CD4-positive, alpha-beta T cell treated with Interleukin-15 for 1 hour (primary cell): ENCODE results near the gene APOO.

Experiments used
- DNase-seq: peaks from one replicate; pipeline ENCODE4 v3.0.0-alpha.2; 2020

APOO gene

GRCh38 chrX:23857363-23857762 is 50.4 kb downstream of the APOO start:
- DNase-seq = no peak

- DNase-seq = no peak
Measured at GRCh38 chrX:23855569-23855968, 52.2 kb downstream of the APOO start.

DNA sequence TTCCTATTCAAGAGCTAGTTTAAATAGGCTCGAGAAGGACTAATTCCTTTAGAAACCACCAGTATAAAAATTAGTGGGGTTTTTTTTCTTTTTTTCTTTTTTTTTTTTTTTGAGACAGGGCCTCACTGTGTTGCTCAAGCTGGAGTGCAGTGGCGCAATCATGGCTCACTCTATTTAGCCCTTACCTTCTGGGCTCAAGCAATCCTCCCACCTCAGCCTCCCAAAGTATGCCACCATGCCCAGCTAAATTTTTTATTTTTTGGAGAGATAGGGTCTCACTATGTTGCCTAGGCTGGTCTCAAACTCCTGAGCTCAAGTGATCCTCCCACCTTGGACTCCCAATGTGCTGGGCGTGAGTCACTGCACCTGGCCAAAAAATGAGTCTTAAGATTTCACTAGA is 52.8 kb downstream of the APOO start:
- no peak for DNase-seq

DNA sequence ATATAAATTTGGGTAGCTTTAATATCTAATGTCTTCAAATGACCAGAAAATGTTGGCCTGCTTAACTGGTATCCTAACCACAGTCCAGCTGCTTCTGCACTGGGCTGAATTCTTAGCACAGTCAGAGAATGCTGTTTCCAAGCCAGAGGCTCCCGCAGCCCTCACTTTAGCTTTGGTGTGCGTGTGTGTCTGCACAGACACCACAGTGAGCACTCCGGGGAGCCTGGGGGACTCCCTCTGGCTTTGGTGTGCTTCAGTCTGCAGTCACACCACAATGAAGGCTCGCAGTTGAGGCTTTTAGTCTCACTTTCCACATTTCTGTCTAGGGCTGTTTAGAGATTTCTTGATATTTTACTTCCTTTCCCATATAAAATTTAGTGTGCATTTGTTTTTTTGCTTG is 53.6 kb downstream of the APOO start:
- no peak for DNase-seq

GRCh38 chrX:23851544-23851943 is 56.2 kb downstream of the APOO start:
- DNase-seq = no peak

- DNase-seq = no peak
Measured at GRCh38 chrX:23849241-23849640, 58.5 kb downstream of the APOO start.

DNA sequence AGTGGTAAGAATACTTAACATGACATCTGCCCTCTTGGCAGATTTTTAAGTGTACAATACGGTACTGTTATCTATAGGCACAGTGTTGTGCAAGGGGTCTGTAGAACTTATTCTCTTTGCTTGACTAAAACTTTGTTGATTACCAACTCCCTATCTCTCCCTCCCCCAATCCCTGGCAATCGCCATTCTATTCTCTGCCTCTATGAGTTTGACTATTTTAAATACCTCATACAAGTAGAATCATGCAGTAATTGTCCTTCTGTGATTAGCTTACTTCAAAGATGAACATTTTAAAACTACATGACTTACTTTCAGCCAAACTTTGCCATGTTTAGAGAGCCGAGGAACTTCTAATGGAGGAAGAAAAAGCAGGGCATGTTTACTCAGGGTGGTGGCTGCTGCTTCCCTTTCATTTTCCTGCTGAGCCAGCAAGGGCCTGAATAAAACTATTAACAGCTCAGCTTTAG is 62.4 kb downstream of the APOO start:
- DNase-seq = no peak

DNA sequence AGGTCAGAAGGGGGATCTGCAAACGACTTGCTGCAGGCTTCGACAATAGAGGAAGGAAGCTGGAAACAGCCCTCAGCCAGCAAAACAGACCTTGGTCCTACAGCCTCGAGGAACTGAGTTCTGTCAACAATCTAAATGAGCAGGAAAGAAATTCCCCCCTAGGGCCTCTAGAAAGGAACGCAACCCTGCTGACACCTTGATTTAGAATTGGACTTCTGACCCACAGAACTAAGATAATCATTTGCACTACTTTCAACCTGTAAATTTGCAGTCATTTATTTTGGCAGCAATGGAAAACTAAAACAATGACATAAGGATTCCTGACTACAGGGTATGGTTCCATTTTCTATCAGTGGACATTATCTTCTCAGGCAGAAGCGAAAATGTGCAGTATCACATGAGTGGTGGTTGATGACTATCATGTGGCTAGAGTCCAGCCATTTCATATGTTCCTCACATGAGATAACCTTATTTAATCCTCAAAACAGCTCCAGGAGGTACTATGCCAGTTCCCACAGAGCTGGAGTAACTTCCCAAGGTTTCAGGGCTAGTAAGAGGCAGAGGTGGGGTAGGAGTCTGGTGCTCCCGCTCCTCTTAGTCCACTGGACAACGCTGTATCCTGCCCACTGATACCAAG is 63.1 kb downstream of the APOO start:
- no peak for DNase-seq

DNA sequence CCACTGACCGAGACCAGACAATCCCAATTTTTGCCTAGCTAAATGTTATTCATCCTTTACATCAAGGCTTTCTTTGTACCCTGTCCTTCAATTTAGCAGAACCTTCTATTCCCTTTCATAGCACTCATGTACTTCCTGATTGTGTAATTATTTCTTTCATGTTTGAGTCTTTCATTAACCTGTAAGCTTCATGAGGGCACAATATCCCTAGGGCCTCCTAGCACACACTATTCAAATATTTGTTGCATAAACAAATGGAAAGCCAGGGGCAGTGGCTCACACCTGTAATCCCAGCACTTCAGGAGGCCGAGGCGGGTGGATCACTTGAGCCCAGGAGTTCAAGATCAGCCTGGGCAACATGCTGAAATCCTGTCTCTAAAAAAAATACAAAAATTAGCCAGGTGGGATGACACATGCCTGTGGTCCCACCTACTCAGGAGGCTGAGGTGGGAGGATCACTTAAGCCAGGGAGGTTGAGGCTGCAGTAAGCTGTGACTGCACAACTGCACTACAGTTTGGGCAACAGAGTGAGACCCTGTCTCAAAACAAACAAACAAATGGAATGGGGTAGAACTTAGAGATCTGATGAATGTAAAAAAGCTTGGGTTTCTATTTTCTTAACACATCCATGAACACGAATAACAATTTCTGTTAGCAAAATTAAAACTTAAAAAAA is 65.8 kb downstream of the APOO start:
- DNase-seq = no peak

GRCh38 chrX:23840674-23841073 is 67.1 kb downstream of the APOO start:
- DNase-seq = no peak

- no peak for DNase-seq
Measured at GRCh38 chrX:23838953-23839352, 68.8 kb downstream of the APOO start.

DNA sequence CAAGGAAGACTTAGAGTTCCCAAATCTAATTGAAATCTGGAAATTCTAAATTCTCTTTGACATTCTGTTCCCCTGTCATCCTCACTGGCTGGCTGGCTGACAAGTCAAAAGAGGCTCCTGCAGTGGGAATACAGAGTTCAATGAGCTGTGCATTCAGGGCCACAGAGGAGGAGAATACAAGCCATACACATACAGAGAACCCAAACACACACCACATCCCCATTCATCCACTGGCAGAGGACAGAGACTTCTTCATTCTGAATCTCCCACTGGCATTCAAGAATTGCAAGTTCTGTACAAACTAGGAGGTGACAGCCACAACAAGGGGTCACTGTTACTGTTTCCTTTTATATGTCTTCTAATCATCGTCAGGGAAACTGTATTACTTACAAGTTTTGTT is 75.0 kb downstream of the APOO start:
- no peak for DNase-seq

GRCh38 chrX:23828881-23829280 is 78.9 kb downstream of the APOO start:
- DNase-seq = no peak

GRCh38 chrX:23826653-23827052 is 81.1 kb downstream of the APOO start:
- DNase-seq = no peak

DNA sequence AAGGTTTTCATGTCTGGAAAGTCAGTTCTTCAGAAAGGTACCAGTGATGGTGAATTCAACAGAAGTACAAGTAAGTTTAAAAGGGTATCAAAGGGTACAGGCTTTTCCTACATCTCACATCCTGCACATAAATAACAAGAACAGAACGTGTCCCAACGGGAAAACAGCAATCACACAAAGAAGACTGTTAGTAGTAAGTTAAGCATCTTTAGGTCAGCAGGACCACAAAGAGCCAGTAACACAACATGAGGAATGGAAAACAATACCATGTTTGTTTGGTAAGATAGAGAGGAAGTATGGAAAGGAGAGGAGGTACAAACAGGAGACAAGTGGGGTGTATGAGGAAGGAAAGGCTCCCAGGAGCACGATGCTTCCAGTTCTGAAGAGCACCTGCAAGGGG is 81.5 kb downstream of the APOO start:
- DNase-seq = no peak

DNA sequence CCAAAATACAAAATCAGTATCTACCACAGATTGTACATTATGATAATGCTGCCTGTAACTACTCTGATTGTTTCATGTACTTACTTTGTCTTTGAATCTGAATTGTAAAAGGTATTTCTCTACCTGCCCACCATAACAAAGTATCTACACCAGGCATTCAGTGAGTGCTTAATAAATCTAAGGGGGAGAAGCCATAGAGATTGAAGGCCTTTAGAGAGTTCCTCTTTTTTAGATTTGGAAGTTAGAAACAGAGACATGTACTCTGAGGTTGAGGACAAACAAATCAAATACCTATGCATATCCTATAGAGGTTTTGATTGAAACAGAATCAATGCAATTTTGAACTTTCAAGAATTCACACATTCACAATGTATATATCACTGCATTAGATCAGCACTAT is 82.1 kb downstream of the APOO start:
- DNase-seq = no peak

DNA sequence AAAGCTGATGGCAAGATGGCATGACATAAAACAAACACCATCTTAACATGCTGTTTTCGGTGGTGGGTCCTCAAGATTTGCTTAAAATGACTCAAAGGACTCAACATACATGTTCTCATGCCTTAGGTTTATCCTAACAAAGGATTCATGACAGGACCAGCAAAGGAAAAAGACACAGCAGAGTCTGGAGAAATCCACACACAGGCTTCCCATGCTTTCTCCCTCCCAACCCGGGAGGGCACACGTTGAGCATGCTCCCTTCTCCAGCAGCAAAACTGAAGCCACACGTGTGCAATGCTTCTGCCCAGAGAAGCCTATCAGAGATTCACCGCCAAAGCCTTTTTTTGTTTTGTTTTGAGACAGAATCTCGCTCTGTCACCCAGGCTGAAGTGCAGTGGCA is 84.9 kb downstream of the APOO start:
- no peak for DNase-seq

GRCh38 chrX:23822397-23822796 is 85.3 kb downstream of the APOO start:
- DNase-seq = no peak

- no peak for DNase-seq
Measured at GRCh38 chrX:23821847-23822246, 85.9 kb downstream of the APOO start.

DNA sequence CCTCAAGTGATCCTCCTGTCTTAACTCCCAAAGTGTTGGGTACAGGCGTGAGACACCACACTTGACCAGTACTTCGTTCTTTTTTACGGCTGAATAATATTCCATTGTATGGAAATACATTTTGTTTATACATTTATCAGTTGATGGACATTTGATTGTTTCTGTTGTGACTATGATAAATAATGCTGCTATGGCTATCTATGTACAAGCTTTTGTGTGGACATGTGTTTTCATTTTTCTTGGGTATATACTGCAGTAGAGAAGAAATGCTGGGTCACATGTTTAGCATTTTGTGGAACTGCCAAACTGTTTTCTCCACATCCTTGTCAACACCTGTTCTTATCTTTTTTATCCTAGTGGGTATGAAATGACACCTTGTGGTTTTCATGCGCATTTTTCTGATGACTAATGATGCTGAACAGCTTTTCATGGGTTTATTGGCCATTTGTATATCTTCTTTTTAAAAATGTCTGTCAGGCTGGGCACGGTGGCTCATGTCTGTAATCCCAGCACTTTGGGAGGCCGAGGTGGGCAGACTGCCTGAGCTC is 87.4 kb downstream of the APOO start:
- no peak for DNase-seq

DNA sequence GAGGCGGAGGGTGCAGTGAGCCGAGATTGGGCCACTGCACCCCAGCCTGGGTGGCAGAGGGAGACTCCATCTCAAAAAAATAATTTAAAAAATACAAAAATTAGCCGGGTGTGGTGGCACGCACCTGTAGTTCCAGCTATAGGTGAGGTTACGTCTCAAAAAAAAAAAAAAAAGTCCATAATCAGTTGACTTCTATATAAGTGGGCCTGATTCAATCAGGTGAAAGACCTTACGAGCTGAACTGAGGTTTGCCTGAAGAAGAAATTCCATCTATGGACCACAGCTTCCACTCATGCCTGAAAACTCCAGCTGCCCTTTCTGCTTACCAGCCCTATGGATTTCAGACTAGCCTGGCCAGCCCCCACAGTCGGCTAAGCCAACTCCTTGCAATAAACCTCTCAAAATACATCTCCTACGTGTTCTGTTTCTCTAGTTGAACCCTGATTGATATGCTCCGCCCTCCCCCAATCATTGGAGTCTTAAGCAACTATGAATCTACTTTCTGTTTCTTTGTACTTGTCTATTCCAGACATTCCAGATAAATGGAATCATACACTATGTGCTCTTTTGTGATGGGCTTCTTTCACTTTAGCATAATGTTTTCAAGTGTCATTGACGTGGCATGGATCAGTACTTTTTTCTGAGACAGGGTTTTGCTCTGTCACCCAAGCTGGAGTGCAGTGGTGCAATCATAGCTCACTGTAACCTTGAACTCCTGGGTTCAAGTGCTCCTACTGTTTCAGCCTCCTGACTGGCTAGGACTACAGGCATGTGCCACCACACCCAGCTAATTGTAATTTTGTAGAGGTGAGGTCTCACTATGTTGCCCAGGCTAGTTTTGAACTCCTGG is 88.1 kb downstream of the APOO start:
- no peak for DNase-seq

DNA sequence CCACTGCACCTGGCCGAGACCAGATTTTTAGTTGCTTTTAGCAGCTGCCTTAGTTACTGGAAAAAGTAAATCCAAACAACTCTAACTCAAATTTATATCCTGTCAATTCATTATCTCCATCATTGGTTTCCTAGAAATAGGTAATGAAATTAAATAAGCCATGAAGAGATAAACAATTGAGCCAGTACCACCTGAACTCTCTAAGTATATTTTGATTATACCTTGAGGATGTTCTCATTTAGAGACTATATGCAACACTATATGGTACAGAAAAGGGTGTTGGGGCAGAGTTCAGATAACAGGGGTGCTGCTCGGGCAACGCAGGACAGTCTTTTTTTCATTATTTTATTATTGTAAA is 89.8 kb downstream of the APOO start:
- no peak for DNase-seq

- DNase-seq = no peak
Measured at GRCh38 chrX:23816179-23816578, 91.6 kb downstream of the APOO start.

DNA sequence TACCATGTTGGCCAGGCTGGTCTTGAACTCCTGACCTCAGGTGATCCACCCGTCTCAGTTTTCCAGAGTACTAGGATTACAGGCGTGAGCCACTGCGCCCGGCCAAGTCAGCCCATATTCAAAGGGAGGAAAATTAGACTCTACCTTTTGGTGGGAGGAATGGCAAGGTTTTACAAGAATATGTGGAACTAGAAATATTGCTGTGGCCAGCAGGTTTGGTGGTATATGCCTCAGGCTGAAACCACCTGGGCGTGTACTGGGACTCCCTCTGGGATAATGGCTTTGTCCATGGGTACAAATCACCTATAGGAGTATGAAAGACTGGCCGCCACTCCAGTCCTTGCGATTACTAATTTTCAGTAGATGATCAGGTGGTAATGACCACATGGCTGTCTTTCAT is 92.4 kb downstream of the APOO start:
- DNase-seq = no peak
